A673 (cell line): ENCODE measurements around the gene CLPSL1. TPM values are rescaled to one million over a fixed set of nuclear protein-coding genes. Genes with fewer than 3 reads are reported as not detected.
A peak's percentile ranks its signal among the peaks of the same experiment; 100 is the strongest.

Experiments
- BruUV-seq: library from RNA; stranded (reverse); fragments of 400-500 nt; replicated peaks from 2 replicates; lab custom pipeline; 2021; lab: Mats Ljungman, UMichigan
- CTCF ChIA-PET: fragments of 300-600 bp; sonication (Branson Sonifier 250); formaldehyde crosslinking; loops from one replicate; lab custom pipeline; 2022; ENCODE audit warnings: antibody characterized with exemption; lab: Charles Lee
- POLR2A ChIA-PET: fragments of 300-600 bp; sonication (Branson Sonifier 250); formaldehyde crosslinking; loops from one replicate; lab custom pipeline; 2022; ENCODE audit warnings: antibody characterized with exemption; ENCODE audit not compliant: low non-redundant PET; lab: Charles Lee
- DNase-seq: peaks from one replicate; pipeline ENCODE4 v3.0.0-alpha.2; 2015; ENCODE audit warnings: low spot score
- H3K27ac ChIP-seq: fragments of 200-600 bp; sonication (generic); 2 replicates; pipeline ENCODE4 v1.5.1; 2016; ENCODE audit warnings: mixed run types, low read depth, mild to moderate bottlenecking, mixed read lengths, antibody characterized with exemption, low read length; ENCODE audit not compliant: poor library complexity, severe bottlenecking
- H3K27me3 ChIP-seq: fragments of 200-600 bp; sonication (generic); replicated peaks from 2 replicates; pipeline ENCODE4 v1.6.1; 2017; ENCODE audit warnings: mixed run types, low read depth, mild to moderate bottlenecking, mixed read lengths, antibody characterized with exemption, low read length; ENCODE audit not compliant: insufficient read depth, poor library complexity
- H3K36me3 ChIP-seq: fragments of 200-600 bp; sonication (generic); 2 replicates; pipeline ENCODE4 v1.6.1; 2016; ENCODE audit warnings: mixed run types, mild to moderate bottlenecking, mixed read lengths, antibody characterized with exemption, low read length; ENCODE audit not compliant: insufficient read depth, poor library complexity, severe bottlenecking
- H3K4me1 ChIP-seq: fragments of 200-600 bp; sonication (generic); 2 replicates; pipeline ENCODE4 v1.6.1; 2017; ENCODE audit warnings: mixed run types, mild to moderate bottlenecking, mixed read lengths, antibody characterized with exemption, low read length; ENCODE audit not compliant: insufficient read depth, poor library complexity, severe bottlenecking
- H3K4me3 ChIP-seq: fragments of 200-600 bp; sonication (generic); 2 replicates; pipeline ENCODE4 v1.5.1; 2016; ENCODE audit warnings: low read depth, mixed run types, mild to moderate bottlenecking, mixed read lengths, low read length; ENCODE audit not compliant: poor library complexity, severe bottlenecking
- H3K9me3 ChIP-seq: fragments of 200-600 bp; sonication (generic); 2 replicates; pipeline ENCODE4 v1.6.1; 2016; ENCODE audit warnings: mixed run types, low read depth, mild to moderate bottlenecking, mixed read lengths, antibody characterized with exemption, low read length; ENCODE audit not compliant: poor library complexity, severe bottlenecking
- CTCF ChIP-seq: fragments of 300-800, 200-600 bp; sonication (generic); conservative IDR thresholded peaks from 2 replicates; pipeline ENCODE4 v1.5.1; 2017; ENCODE audit warnings: low read depth, mild to moderate bottlenecking, antibody characterized with exemption, low read length, moderate library complexity, mixed read lengths
- EZH2 ChIP-seq: fragments of 200-600 bp; sonication (generic); IDR thresholded peaks from 2 replicates; pipeline ENCODE4 v1.6.1; 2017; ENCODE audit warnings: borderline replicate concordance, low read depth, mild to moderate bottlenecking, mixed read lengths, antibody characterized with exemption, low read length; ENCODE audit not compliant: poor library complexity, severe bottlenecking
- intact Hi-C: fragments of 100-400 bp; cut with micrococcal nuclease; formaldehyde crosslinking; loops from one replicate; pipeline ENCODE4 v1.10.0; 2022; ENCODE audit not compliant: unreplicated experiment
- total RNA-seq: library from RNA; stranded (reverse); gene quantifications from 2 replicates; pipeline ENCODE4 v1.2.3, GENCODE V29; 2021

CLPSL1 gene
- total RNA-seq, 1 experiment from 2014 or later = not detected

- Histone ChIP-seq H3K27me3 (peaks cover 35% of the 10 kb centered on the region), H3K36me3 (no peaks in the 10 kb centered on the region), H3K4me1 (no peaks in the 10 kb centered on the region), H3K9me3 (no peaks in the 10 kb centered on the region), H3K27ac (no peak overlapping the region), H3K4me3 (no peak overlapping the region)
- peak; percentile 35 for DNase-seq
- ChIA-PET CTCF (no interaction called here), POLR2A (no interaction called here)
- TF ChIP-seq CTCF (no peak), EZH2 (no peak)
- no TSS peak for BruUV-seq
- intact Hi-C loops = no loop called here
Observed at GRCh38 chr6:35786810-35787209, 6.0 kb downstream of the CLPSL1 start.

- no peaks in the 10 kb centered on the region for H3K4me1 ChIP-seq
- no peaks in the 10 kb centered on the region for H3K36me3 ChIP-seq
- no peak overlapping the region for H3K27ac ChIP-seq
- no peak overlapping the region for H3K4me3 ChIP-seq
- DNase-seq = no peak
- ChIA-PET CTCF (no interaction called here), POLR2A (no interaction called here)
- peaks cover 35% of the 10 kb centered on the region for H3K27me3 ChIP-seq
- intact Hi-C loops = loop anchor here (1.0 kb wide), 1 partner anchor 11 kb away; no protein-coding TSS in a partner anchor
- H3K9me3 ChIP-seq = no peaks in the 10 kb centered on the region
- BruUV-seq = no TSS peak
- TF ChIP-seq CTCF (no peak), EZH2 (no peak)
Observed at GRCh38 chr6:35787266-35788218, 6.7 kb downstream of the CLPSL1 start.

- POLR2A ChIA-PET = no interaction called here
- intact Hi-C loops = loop anchor here (1.0 kb wide), 1 partner anchor 10 kb away; no protein-coding TSS in a partner anchor
- no peak for TF ChIP-seq CTCF
- TF ChIP-seq EZH2 = no peak
- CTCF ChIA-PET = no interaction called here
- Histone ChIP-seq H3K36me3 (no peaks in the 10 kb centered on the region), H3K27ac (no peak overlapping the region), H3K4me3 (no peak overlapping the region), H3K27me3 (peaks cover 35% of the 10 kb centered on the region), H3K4me1 (no peaks in the 10 kb centered on the region), H3K9me3 (no peaks in the 10 kb centered on the region)
- no TSS peak for BruUV-seq
- DNase-seq = no peak
Observed at GRCh38 chr6:35788423-35788982, 7.7 kb downstream of the CLPSL1 start.
